ENCODE measurements around the gene CEP128.

CEP128 gene

GRCh38 chr14:80564051-80564450 lies 377.5 kb downstream of the CEP128 start:
- CTCF ChIA-PET = no interaction called here

More at GRCh38 chr14:80564051-80564450, 377.5 kb downstream of the CEP128 start:
- TF ChIP-seq ZNF16 (tag by site-specific recombination; IDR thresholded peaks at IDR 0.05; ENCODE audit: low read depth) (no peak), ZNF274 (IDR thresholded peaks at IDR 0.05; ENCODE audit: low read length) (no peak), ZNF274 (tag by site-specific recombination; IDR thresholded peaks at IDR 0.05; ENCODE audit: borderline replicate concordance) (no peak), ZNF585B (tag by site-specific recombination; IDR thresholded peaks at IDR 0.05) (no peak), SCRT1 (tag by site-specific recombination; IDR thresholded peaks at IDR 0.05; ENCODE audit: borderline replicate concordance) (no peak), ZNF513 (tag by site-specific recombination; IDR thresholded peaks at IDR 0.05) (no peak), ZNF658 (tag by site-specific recombination; IDR thresholded peaks at IDR 0.05) (no peak), ZFP69B (tag by site-specific recombination; IDR thresholded peaks at IDR 0.05) (no peak), ZNF416 (tag by site-specific recombination; IDR thresholded peaks at IDR 0.05) (no peak), REPIN1 (tag by site-specific recombination; IDR thresholded peaks at IDR 0.05; ENCODE audit: low read depth) (no peak), EGR2 (tag by site-specific recombination; IDR thresholded peaks at IDR 0.05; ENCODE audit: low read depth) (no peak), ZNF146 (tag by site-specific recombination; IDR thresholded peaks at IDR 0.05) (no peak), ZNF280D (tag by site-specific recombination; IDR thresholded peaks at IDR 0.05) (no peak), ZNF133 (tag by site-specific recombination; IDR thresholded peaks at IDR 0.05) (no peak), YY2 (tag by site-specific recombination; IDR thresholded peaks at IDR 0.05) (no peak), IKZF3 (tag by site-specific recombination; IDR thresholded peaks at IDR 0.05) (no peak), ZNF747 (tag by site-specific recombination; IDR thresholded peaks at IDR 0.05) (no peak)
- TF ChIP-seq, protein P1, sequence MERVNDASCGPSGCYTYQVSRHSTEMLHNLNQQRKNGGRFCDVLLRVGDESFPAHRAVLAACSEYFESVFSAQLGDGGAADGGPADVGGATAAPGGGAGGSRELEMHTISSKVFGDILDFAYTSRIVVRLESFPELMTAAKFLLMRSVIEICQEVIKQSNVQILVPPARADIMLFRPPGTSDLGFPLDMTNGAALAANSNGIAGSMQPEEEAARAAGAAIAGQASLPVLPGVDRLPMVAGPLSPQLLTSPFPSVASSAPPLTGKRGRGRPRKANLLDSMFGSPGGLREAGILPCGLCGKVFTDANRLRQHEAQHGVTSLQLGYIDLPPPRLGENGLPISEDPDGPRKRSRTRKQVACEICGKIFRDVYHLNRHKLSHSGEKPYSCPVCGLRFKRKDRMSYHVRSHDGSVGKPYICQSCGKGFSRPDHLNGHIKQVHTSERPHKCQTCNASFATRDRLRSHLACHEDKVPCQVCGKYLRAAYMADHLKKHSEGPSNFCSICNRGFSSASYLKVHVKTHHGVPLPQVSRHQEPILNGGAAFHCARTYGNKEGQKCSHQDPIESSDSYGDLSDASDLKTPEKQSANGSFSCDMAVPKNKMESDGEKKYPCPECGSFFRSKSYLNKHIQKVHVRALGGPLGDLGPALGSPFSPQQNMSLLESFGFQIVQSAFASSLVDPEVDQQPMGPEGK (tag by site-specific recombination; IDR thresholded peaks at IDR 0.05) = no peak
- TF ChIP-seq, protein P2, sequence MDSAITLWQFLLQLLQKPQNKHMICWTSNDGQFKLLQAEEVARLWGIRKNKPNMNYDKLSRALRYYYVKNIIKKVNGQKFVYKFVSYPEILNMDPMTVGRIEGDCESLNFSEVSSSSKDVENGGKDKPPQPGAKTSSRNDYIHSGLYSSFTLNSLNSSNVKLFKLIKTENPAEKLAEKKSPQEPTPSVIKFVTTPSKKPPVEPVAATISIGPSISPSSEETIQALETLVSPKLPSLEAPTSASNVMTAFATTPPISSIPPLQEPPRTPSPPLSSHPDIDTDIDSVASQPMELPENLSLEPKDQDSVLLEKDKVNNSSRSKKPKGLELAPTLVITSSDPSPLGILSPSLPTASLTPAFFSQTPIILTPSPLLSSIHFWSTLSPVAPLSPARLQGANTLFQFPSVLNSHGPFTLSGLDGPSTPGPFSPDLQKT (IDR thresholded peaks at IDR 0.05; ENCODE audit: borderline replicate concordance, low read depth, low read length) = no peak
- H3K27ac ChIP-seq (ENCODE audit: extremely low read depth, low read depth, low read length) = no peak overlapping the region
- no peak overlapping the region for H3K4me3 ChIP-seq (ENCODE audit: low read depth, low read length)
- no peaks in the 10 kb centered on the region for H3K4me1 ChIP-seq (ENCODE audit: control insufficient read depth, insufficient read depth, low read length)
- POLR2A ChIA-PET = no interaction called here
- H3K9me3 ChIP-seq (ENCODE audit: control insufficient read depth, insufficient read depth, low read depth, low read length) = no peaks in the 10 kb centered on the region
- no peaks in the 10 kb centered on the region for H3K36me3 ChIP-seq (ENCODE audit: control insufficient read depth in 2 of 2, insufficient read depth in 1 of 2, low read length in 2 of 2)

Data from HEK293 (cell line).